ENCODE measurements around the gene CNTD1.
"Not testable (repeated sequence)": the region's sequence is repeated elsewhere in the genome, so short reads cannot be mapped to it uniquely, and the experiment has no call there.

The CNTD1 gene

GRCh38 chr17:42760652-42761581 lies 37.7 kb upstream of the CNTD1 start, which contains the start of gene RAMP2:
TSS of gene RAMP2 (plus strand) at chr17:42761227. CDS start at chr17:42761262, 35 bp downstream.
- TF ChIP-seq ZFX (IDR thresholded peaks at IDR 0.05; ENCODE audit: borderline replicate concordance) (no peak), CTCF (IDR thresholded peaks at IDR 0.05) (0 out of 2 replicates have a peak, but pooled peaks have one; percentile 5)
- no peak within 1 kb of the TSS for H3K27ac ChIP-seq

GRCh38 chr17:42761638-42762037 lies 37.0 kb upstream of the CNTD1 start:
- H3K27ac ChIP-seq: no peak overlapping the region
- TF ChIP-seq CTCF (IDR thresholded peaks at IDR 0.05): no peak
- no peak for TF ChIP-seq ZFX (IDR thresholded peaks at IDR 0.05; ENCODE audit: borderline replicate concordance)

GRCh38 chr17:42766124-42766523 lies 32.5 kb upstream of the CNTD1 start:
- H3K27ac ChIP-seq: no peak overlapping the region
- TF ChIP-seq CTCF (IDR thresholded peaks at IDR 0.05) (no peak), ZFX (IDR thresholded peaks at IDR 0.05; ENCODE audit: borderline replicate concordance) (no peak)

GRCh38 chr17:42767512-42767911 lies 31.1 kb upstream of the CNTD1 start:
- no peak for TF ChIP-seq CTCF (IDR thresholded peaks at IDR 0.05)
- TF ChIP-seq ZFX (IDR thresholded peaks at IDR 0.05; ENCODE audit: borderline replicate concordance): no peak
- no peak overlapping the region for H3K27ac ChIP-seq

- H3K27ac ChIP-seq: not testable (repeated sequence)
Measured at GRCh38 chr17:42768006-42768405, 30.7 kb upstream of the CNTD1 start.

GRCh38 chr17:42769964-42770363 lies 28.7 kb upstream of the CNTD1 start:
- H3K27ac ChIP-seq: not testable (repeated sequence)

- TF ChIP-seq CTCF (IDR thresholded peaks at IDR 0.05): no peak
- no peak for TF ChIP-seq ZFX (IDR thresholded peaks at IDR 0.05; ENCODE audit: borderline replicate concordance)
- H3K27ac ChIP-seq: peak overlapping the region; percentile 58
Measured at GRCh38 chr17:42772945-42773289, 25.7 kb upstream of the CNTD1 start.

- peak within 1 kb of the TSS; percentile 58 for H3K27ac ChIP-seq
- TF ChIP-seq ZFX (IDR thresholded peaks at IDR 0.05; ENCODE audit: borderline replicate concordance) (no peak), CTCF (IDR thresholded peaks at IDR 0.05) (no peak)
Measured at GRCh38 chr17:42773290-42774035, 25.2 kb upstream of the CNTD1 start, which contains the start of gene VPS25. TSS of gene VPS25 (plus strand) at chr17:42773449. CDS start at chr17:42773476, 27 bp downstream.

Data from 22Rv1 (cell line).